Renal pelvis (tissue), 12 donors: ENCODE results near the gene AKR7A3. TPM values are rescaled to one million over a fixed set of nuclear protein-coding genes. Genes with fewer than 3 reads are reported as not detected.
A peak's percentile ranks its signal among the peaks of the same experiment; 100 is the strongest.

Experiments
- DNase-seq: peaks from one replicate; pipeline ENCODE4 v3.0.0-alpha.2; 2013
- long read RNA-seq, 16 experiments: transcript quantifications; one replicate each; lab custom pipeline, GENCODE V29; 2026
- polyA plus RNA-seq, 3 donors: library from polyadenylated mRNA; unstranded; fragments of 120-200 nt; gene quantifications; one replicate each; pipeline ENCODE4 v1.2.1, GENCODE V29; 2013; ENCODE audit not compliant: insufficient read length in 3 of 3

The AKR7A3 gene
- polyA plus RNA-seq, result 1 to 10 TPM; 1.4 to 3.6 (median 2.8) TPM
- long read RNA-seq, donor 1, result 0 reads
- long read RNA-seq, donor 2, result 0 reads
- long read RNA-seq, donor 3, result 0 reads
- long read RNA-seq, donor 4, result 0 reads
- long read RNA-seq, donor 5, result 0 reads
- long read RNA-seq, donor 6, partial matches to known transcripts, result 0 of 1 reads
- long read RNA-seq, donor 6, other reads (novel, unspliced or antisense), result 0 of 1 reads
- long read RNA-seq, donor 7, result 0 reads
- long read RNA-seq, donor 8, result 0 reads
- long read RNA-seq, donor 9, result 0 reads
- long read RNA-seq, donor 10, result 0 reads
- long read RNA-seq, donor 11, result 0 reads
- long read RNA-seq, donor 12, result 0 reads
- long read RNA-seq, donor 13, result 0 reads
- long read RNA-seq, donor 14, result 0 reads
- long read RNA-seq, donor 15, partial matches to known transcripts, result 0 of 1 reads
- long read RNA-seq, donor 15, other reads (novel, unspliced or antisense), result 0 of 1 reads
- long read RNA-seq, donor 16, partial matches to known transcripts, result 0 of 1 reads
- long read RNA-seq, donor 16, other reads (novel, unspliced or antisense), result 0 of 1 reads

- DNase-seq, result peak; percentile 5
These were observed at the start of gene AKR7A3 for GRCh38 chr1:19288324-19289241. Gene AKR7A3, minus strand, starts transcription at chr1:19288770. Its CDS starts 61 bp downstream, at chr1:19288709.

GRCh38 chr1:19338323-19338762 lies 49.8 kb upstream of the AKR7A3 start:
- no peak for DNase-seq

GRCh38 chr1:19337289-19337688 lies 48.7 kb upstream of the AKR7A3 start:
- no peak for DNase-seq

GRCh38 chr1:19336543-19336942 lies 48.0 kb upstream of the AKR7A3 start:
- DNase-seq, result no peak

- no peak for DNase-seq
These were observed 45.2 kb upstream of the AKR7A3 start for GRCh38 chr1:19333587-19334354.

- no peak for DNase-seq
These were observed 44.3 kb upstream of the AKR7A3 start for GRCh38 chr1:19332832-19333231.

- no peak for DNase-seq
These were observed 42.8 kb upstream of the AKR7A3 start for GRCh38 chr1:19331262-19331878.

GRCh38 chr1:19330449-19331135 lies 42.0 kb upstream of the AKR7A3 start:
- no peak for DNase-seq

- DNase-seq, result no peak
These were observed 41.0 kb upstream of the AKR7A3 start for GRCh38 chr1:19329611-19330010.

GRCh38 chr1:19329188-19329587 lies 40.6 kb upstream of the AKR7A3 start:
- no peak for DNase-seq

- DNase-seq, result no peak
These were observed 39.9 kb upstream of the AKR7A3 start for GRCh38 chr1:19328486-19328885.

GRCh38 chr1:19327736-19328135 lies 39.2 kb upstream of the AKR7A3 start:
- DNase-seq, result no peak

- DNase-seq, result no peak
These were observed 38.7 kb upstream of the AKR7A3 start for GRCh38 chr1:19327301-19327700.

GRCh38 chr1:19326748-19327065 lies 38.1 kb upstream of the AKR7A3 start:
- DNase-seq, result no peak

GRCh38 chr1:19325958-19326747 lies 37.6 kb upstream of the AKR7A3 start:
- DNase-seq, result no peak

GRCh38 chr1:19325368-19325957 lies 36.9 kb upstream of the AKR7A3 start:
- no peak for DNase-seq

- no peak for DNase-seq
These were observed 36.1 kb upstream of the AKR7A3 start for GRCh38 chr1:19324665-19324990.

- DNase-seq, result no peak
These were observed 35.6 kb upstream of the AKR7A3 start for GRCh38 chr1:19323987-19324664.

- DNase-seq, result no peak
These were observed 33.9 kb upstream of the AKR7A3 start for GRCh38 chr1:19322481-19322880.
